ENCODE measurements around the gene TEX29. TPM values are rescaled to one million over a fixed set of nuclear protein-coding genes. Genes with fewer than 3 reads are reported as not detected.

The TEX29 gene
- total RNA-seq, 6 experiments from 2014 or later: 0.42 TPM; not detected in 5

DNA sequence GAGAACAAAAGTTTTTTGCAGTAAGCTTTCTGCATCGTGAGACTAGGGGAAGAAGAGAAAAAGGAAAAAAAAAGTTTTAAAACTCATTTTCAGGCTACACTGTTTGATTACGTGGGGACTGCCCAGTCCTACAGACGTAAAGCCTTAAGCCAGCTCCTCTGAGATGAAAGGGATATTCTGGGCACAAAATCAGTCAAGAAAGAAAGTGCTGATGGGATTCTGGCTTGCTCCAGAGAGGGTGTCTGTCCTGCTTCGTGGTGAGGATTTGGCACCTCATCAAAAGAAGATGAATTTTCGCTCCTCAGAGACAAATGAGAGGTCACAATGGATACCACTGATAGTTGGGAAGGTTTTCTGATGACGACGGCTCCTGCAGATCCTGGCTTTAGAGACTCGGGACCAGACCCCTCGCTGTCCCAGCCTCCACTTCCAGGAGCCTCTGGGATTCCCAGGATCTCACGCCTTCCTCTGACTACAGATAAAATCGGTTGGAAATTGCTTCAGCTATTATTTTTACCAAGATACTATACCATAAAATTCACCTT is 9.7 kb downstream of the TEX29 start:
- Histone ChIP-seq H3K27ac (no peak overlapping the region), H3K4me3 (no peak overlapping the region), H3K36me3 (no peaks in the 10 kb centered on the region), H3K9me3 (no peaks in the 10 kb centered on the region), H3K27me3 (no peaks in the 10 kb centered on the region), H3K4me1 (no peaks in the 10 kb centered on the region)
- DNase-seq (no peak), ATAC-seq (no peak)
- 78% methylated on average over 7 of the region's 11 CpGs for WGBS (ENCODE audit: insufficient coverage, low coverage, low lambda C conversion rate, missing lambda C conversion rate)
- TF ChIP-seq CTCF (IDR thresholded peaks at IDR 0.05): no peak
- no peak for TF ChIP-seq POLR2A (IDR thresholded peaks at IDR 0.05)
- intact Hi-C loops (cut with DNase I): no loop called here

- H3K36me3 ChIP-seq: no peaks in the 10 kb centered on the region
- no peaks in the 10 kb centered on the region for H3K9me3 ChIP-seq
- H3K27ac ChIP-seq: no peak overlapping the region
- DNase-seq (no peak), ATAC-seq (no peak)
- H3K27me3 ChIP-seq: no peaks in the 10 kb centered on the region
- TF ChIP-seq CTCF (IDR thresholded peaks at IDR 0.05): no peak
- TF ChIP-seq POLR2A (IDR thresholded peaks at IDR 0.05): no peak
- 88% methylated on average over 5 of the region's 5 CpGs for WGBS (ENCODE audit: insufficient coverage, low coverage, low lambda C conversion rate, missing lambda C conversion rate)
- intact Hi-C loops (cut with DNase I): no loop called here
- no peak overlapping the region for H3K4me3 ChIP-seq
- no peaks in the 10 kb centered on the region for H3K4me1 ChIP-seq
These were observed 14.9 kb downstream of the TEX29 start for GRCh38 chr13:111335298-111335697.

GRCh38 chr13:111336666-111337065 is 16.2 kb downstream of the TEX29 start:
- H3K27ac ChIP-seq: no peak overlapping the region
- 85% methylated on average over 9 of the region's 9 CpGs for WGBS (ENCODE audit: insufficient coverage, low coverage, low lambda C conversion rate, missing lambda C conversion rate)
- no peak for ATAC-seq
- intact Hi-C loops (cut with DNase I): no loop called here
- H3K4me1 ChIP-seq: no peaks in the 10 kb centered on the region
- DNase-seq: no peak
- no peaks in the 10 kb centered on the region for H3K9me3 ChIP-seq
- H3K27me3 ChIP-seq: no peaks in the 10 kb centered on the region
- no peak overlapping the region for H3K4me3 ChIP-seq
- TF ChIP-seq CTCF (IDR thresholded peaks at IDR 0.05) (no peak), POLR2A (IDR thresholded peaks at IDR 0.05) (no peak)
- H3K36me3 ChIP-seq: no peaks in the 10 kb centered on the region

GRCh38 chr13:111337206-111337605 is 16.8 kb downstream of the TEX29 start:
- no peak for DNase-seq

More at GRCh38 chr13:111337206-111337605, 16.8 kb downstream of the TEX29 start:
- no peak for ATAC-seq
- H3K4me1 ChIP-seq: no peaks in the 10 kb centered on the region
- intact Hi-C loops (cut with DNase I): no loop called here
- no peak overlapping the region for H3K27ac ChIP-seq
- WGBS (ENCODE audit: insufficient coverage, low coverage, low lambda C conversion rate, missing lambda C conversion rate): 74% methylated on average over 3 of the region's 4 CpGs
- no peaks in the 10 kb centered on the region for H3K9me3 ChIP-seq
- no peaks in the 10 kb centered on the region for H3K36me3 ChIP-seq
- H3K4me3 ChIP-seq: no peak overlapping the region
- no peaks in the 10 kb centered on the region for H3K27me3 ChIP-seq
- no peak for TF ChIP-seq POLR2A (IDR thresholded peaks at IDR 0.05)
- TF ChIP-seq CTCF (IDR thresholded peaks at IDR 0.05): no peak
